Daoy (cell line): Measurements from ENCODE around the gene SDHD. TPM values are rescaled to one million over a fixed set of nuclear protein-coding genes. Genes with fewer than 3 reads are reported as not detected.
"Not testable (repeated sequence)": the region's sequence is repeated elsewhere in the genome, so short reads cannot be mapped to it uniquely, and the experiment has no call there.

Experiments used
- DNase-seq: peaks from one replicate; pipeline ENCODE4 v3.0.0-alpha.2; 2015; ENCODE audit warnings: low read depth
- total RNA-seq: library from RNA; depleted of rRNA; stranded (reverse); fragments of >200 nt; shearing (Covaris generic); gene quantifications from 2 replicates; pipeline ENCODE4 v1.2.3, GENCODE V29; 2014; rRNA removed

The SDHD gene
- total RNA-seq, result 133 and 145 TPM in 2 replicates

- peak; percentile 98 for DNase-seq
Observed at GRCh38 chr11:112086422-112087191, at the start of gene SDHD, which contains the start of gene TIMM8B. TSS of gene SDHD (plus strand) at chr11:112086873. CDS start at chr11:112086908, 35 bp downstream. TSS of gene TIMM8B (minus strand) at chr11:112086756. CDS start at chr11:112086723, 33 bp downstream.

- no peak for DNase-seq
Observed at GRCh38 chr11:112037527-112037926, 49.1 kb upstream of the SDHD start.

- peak; percentile 51 for DNase-seq
Observed at GRCh38 chr11:112042161-112042960, 44.3 kb upstream of the SDHD start.

GRCh38 chr11:112042961-112043304, 43.7 kb upstream of the SDHD start:
- no peak for DNase-seq

- no peak for DNase-seq
Observed at GRCh38 chr11:112044961-112045360, 41.7 kb upstream of the SDHD start.

GRCh38 chr11:112046647-112047046, 40.0 kb upstream of the SDHD start:
- DNase-seq, result not testable (repeated sequence)

GRCh38 chr11:112048256-112048655, 38.4 kb upstream of the SDHD start:
- DNase-seq, result not testable (repeated sequence)

GRCh38 chr11:112049777-112050176, 36.9 kb upstream of the SDHD start:
- no peak for DNase-seq

- DNase-seq, result no peak
Observed at GRCh38 chr11:112050721-112051120, 36.0 kb upstream of the SDHD start.

- no peak for DNase-seq
Observed at GRCh38 chr11:112051768-112052167, 34.9 kb upstream of the SDHD start.

- no peak for DNase-seq
Observed at GRCh38 chr11:112057170-112057569, 29.5 kb upstream of the SDHD start.

GRCh38 chr11:112058103-112058502, 28.6 kb upstream of the SDHD start:
- DNase-seq, result no peak

GRCh38 chr11:112062923-112063322, 23.8 kb upstream of the SDHD start:
- DNase-seq, result no peak

GRCh38 chr11:112073941-112074811, 12.5 kb upstream of the SDHD start, which contains the start of the genes NKAPD1 and PIH1D2:
TSS of gene NKAPD1 (plus strand) at chr11:112074299. CDS start at chr11:112075575, 1,276 bp downstream.
TSS of gene PIH1D2 (minus strand) at chr11:112074017. CDS start at chr11:112073174, 843 bp downstream.
- peak; percentile 85 for DNase-seq

- peak; percentile 27 for DNase-seq
Observed at GRCh38 chr11:112082729-112083128, 3.9 kb upstream of the SDHD start.

- peak; percentile 22 for DNase-seq
Observed at GRCh38 chr11:112085822-112086421, 751 bp upstream of the SDHD start.

- DNase-seq, result no peak
Observed at GRCh38 chr11:112087212-112087611, 539 bp downstream of the SDHD start.

- DNase-seq, result not testable (repeated sequence)
Observed at GRCh38 chr11:112095302-112095701, 8.6 kb downstream of the SDHD start.

GRCh38 chr11:112096194-112096593, 9.5 kb downstream of the SDHD start:
- DNase-seq, result no peak

- no peak for DNase-seq
Observed at GRCh38 chr11:112097734-112098528, 11.3 kb downstream of the SDHD start.
